IgD-negative memory B cell (primary cell): ENCODE results near the gene IGSF9. TPM values are rescaled to one million over a fixed set of nuclear protein-coding genes. Genes with fewer than 3 reads are reported as not detected.

Experiments used
- H3K27ac Mint-ChIP-seq, 3 donors: one replicate each; pipeline ENCODE4 v1.8.0; 2020 to 2022; ENCODE audit warnings: mild to moderate bottlenecking in 3 of 3, mixed read lengths in 3 of 3, moderate library complexity in 1 of 3
- H3K27me3 Mint-ChIP-seq: one replicate; pipeline ENCODE4 v1.8.0; 2021; ENCODE audit warnings: mixed read lengths
- H3K36me3 Mint-ChIP-seq: one replicate; pipeline ENCODE4 v1.8.0; 2020; ENCODE audit warnings: mild to moderate bottlenecking, mixed read lengths
- H3K4me1 Mint-ChIP-seq, 3 donors: one replicate each; pipeline ENCODE4 v1.8.0; 2020 to 2022; ENCODE audit warnings: mixed read lengths in 3 of 3, mild to moderate bottlenecking in 1 of 3
- H3K4me3 Mint-ChIP-seq, 4 donors: one replicate each; pipeline ENCODE4 v1.8.0; 2020 to 2022; ENCODE audit warnings: mild to moderate bottlenecking in 4 of 4, mixed read lengths in 4 of 4, moderate library complexity in 3 of 4
- H3K9me3 Mint-ChIP-seq, 3 donors: one replicate each; pipeline ENCODE4 v1.8.0; 2020 to 2021; ENCODE audit warnings: mixed read lengths in 3 of 3, mild to moderate bottlenecking in 1 of 3
- polyA plus RNA-seq: library from polyadenylated mRNA; unstranded; fragments of 300-500 nt; fragmentation: Illumina TruSeq; gene quantifications from one replicate; pipeline ENCODE4 v1.2.3, GENCODE V29; 2021

IGSF9 gene
- polyA plus RNA-seq, 1 donor from 2014 or later, result 0.08 TPM

DNA sequence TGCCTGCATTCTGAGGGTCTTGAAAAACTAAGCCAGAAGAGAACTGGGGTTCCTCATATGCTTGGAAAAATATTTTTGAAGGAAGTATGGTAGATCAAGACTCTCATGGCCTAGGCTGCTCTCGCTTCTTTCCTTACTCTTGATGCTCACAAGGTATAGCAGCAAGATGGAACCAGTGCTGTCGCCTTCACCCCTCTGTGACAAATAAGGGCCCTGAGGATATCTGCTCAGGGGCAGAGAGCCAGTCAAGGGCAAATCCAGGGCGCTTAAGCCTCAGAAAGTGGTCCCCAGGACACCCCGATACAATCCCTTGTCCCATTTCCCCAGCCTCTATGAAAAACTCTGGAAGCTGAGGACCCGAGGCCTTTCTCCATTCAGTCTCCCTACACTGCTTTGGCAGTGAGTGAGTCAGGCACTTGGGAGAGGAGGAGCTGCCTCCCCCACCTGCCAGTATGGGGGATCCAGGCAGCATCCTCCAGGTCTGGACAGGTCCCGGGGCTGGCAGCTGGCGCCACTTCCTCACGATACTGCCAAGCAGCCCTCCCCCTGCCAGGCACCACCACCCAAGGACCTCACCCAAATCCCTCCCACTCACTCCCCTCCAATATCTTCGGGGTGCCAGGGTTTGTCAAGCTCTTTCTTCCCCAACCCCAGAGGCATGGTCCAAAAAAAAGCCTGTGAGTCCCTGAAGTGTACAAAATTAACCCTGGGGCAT, 1.3 kb downstream of the IGSF9 start:
- Mint-ChIP-seq H3K4me1 (peaks cover 2 to 16% (median 11%) of the 10 kb centered on the region in 3 donors), H3K9me3 (no peaks in the 10 kb centered on the region), H3K36me3 (no peaks in the 10 kb centered on the region), H3K4me3 (no peak overlapping the region), H3K27me3 (peaks cover 28% of the 10 kb centered on the region), H3K27ac (no peak overlapping the region)

DNA sequence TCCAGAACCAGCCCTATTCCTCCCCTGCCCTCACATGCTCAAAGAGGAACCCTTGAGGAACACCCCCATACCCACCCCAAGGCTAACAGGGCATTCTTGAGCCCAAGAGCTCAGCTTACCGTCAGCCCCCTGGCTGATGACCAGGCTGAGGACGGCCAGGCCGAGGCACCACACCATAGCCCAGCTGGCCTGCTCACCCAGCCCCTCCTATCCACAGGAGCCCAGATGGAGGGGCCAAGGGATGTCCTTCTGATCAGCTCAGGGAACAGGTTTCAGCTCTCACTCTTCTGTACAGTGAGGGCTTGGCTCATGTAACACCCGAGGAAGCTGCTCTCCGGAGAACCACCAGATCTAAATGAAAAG, 2.2 kb downstream of the IGSF9 start:
- H3K27ac Mint-ChIP-seq, result no peak overlapping the region
- no peaks in the 10 kb centered on the region for H3K36me3 Mint-ChIP-seq
- peaks cover 10 to 24% (median 14%) of the 10 kb centered on the region in 3 donors for H3K4me1 Mint-ChIP-seq
- H3K27me3 Mint-ChIP-seq, result peaks cover 28% of the 10 kb centered on the region
- H3K4me3 Mint-ChIP-seq, result peak overlapping the region in 1 of 4 donors; percentile 47
- H3K9me3 Mint-ChIP-seq, result no peaks in the 10 kb centered on the region

DNA sequence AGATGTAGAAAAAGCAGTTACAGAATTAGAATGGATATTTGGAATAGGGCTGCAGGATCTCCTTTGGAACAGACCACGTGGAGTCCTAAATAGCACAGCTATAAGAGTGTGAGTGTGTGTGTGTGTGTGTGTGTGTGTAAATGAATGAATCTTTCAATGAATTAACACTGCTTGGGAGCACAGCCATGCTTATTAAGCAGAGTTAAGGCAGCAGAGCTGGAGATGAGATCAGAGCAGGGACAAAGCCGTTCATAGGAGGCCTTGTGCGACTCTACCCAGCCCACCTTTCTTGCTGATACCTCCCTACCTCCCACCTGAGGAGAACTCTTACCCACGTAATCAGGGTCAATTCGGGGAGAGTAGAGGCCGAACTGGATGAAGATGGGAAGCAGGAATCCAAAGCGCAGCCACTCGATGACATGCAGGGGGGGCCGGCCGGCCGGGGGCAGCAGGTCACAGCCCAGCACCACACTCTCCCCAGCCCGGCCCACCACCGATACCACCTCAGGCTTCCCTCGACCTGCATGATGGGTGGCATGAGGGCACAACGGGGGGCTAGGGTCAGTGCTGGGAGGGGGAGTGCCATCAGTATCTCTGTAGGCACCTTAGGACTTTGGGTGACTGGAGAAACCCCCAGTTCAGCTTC, 2.7 kb downstream of the IGSF9 start:
- H3K36me3 Mint-ChIP-seq, result no peaks in the 10 kb centered on the region
- H3K4me1 Mint-ChIP-seq, result peaks cover 14 to 30% (median 19%) of the 10 kb centered on the region in 3 donors
- H3K27me3 Mint-ChIP-seq, result peaks cover 28% of the 10 kb centered on the region
- no peaks in the 10 kb centered on the region for H3K9me3 Mint-ChIP-seq
- H3K4me3 Mint-ChIP-seq, result peak overlapping the region in 1 of 4 donors; percentile 47
- no peak overlapping the region for H3K27ac Mint-ChIP-seq

DNA sequence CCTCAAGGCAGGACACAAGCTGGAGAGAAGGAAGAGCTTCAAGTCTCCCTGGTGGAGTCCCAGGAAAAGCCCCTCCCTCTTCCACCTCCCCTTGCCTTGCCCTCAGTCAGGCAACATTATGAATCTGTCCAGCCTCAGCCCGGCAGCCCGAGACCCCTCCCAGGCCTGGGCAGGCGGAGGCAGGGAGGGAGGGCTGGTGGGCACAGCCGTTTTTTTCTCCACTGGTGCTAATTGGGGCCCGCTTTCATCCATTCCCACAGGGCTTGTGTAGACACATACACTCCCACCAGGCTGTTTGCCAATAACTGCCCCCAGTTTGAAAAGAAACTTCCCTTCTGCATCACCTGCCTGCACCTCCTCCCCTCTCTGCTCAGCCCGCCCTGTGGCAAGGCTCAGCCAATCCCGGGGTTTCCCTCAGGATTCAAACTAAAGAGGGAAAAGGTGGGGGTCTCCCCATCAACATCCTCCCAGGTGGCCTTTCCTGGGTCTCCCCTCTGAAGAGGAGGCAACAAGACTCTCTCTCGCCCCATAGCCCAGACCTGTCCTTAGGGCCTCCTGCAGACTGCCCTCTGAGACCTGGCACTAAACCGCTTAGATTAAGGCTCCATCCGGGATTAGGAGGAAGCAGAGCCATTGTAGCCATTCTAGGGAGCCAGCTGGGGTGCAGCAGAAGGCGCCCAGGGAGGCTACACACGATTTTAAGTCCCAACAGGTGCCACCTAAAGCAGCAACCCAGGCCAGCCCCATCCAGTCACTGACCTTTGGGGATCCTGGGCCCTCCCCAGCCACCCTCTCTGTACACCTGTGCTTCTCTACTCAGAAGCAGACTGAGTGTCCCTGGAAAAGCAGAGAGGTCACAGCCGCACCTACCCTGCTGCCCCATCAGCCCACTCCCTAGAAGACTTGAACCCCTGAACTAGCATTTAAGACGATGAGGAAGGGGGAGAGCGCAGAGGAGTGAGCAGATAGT, 3.5 kb downstream of the IGSF9 start:
- Mint-ChIP-seq H3K27ac (no peak overlapping the region), H3K4me1 (peaks cover 22 to 37% (median 26%) of the 10 kb centered on the region in 3 donors), H3K9me3 (no peaks in the 10 kb centered on the region), H3K36me3 (no peaks in the 10 kb centered on the region), H3K27me3 (peaks cover 28% of the 10 kb centered on the region), H3K4me3 (peak overlapping the region in 1 of 4 donors; percentile 25)

DNA sequence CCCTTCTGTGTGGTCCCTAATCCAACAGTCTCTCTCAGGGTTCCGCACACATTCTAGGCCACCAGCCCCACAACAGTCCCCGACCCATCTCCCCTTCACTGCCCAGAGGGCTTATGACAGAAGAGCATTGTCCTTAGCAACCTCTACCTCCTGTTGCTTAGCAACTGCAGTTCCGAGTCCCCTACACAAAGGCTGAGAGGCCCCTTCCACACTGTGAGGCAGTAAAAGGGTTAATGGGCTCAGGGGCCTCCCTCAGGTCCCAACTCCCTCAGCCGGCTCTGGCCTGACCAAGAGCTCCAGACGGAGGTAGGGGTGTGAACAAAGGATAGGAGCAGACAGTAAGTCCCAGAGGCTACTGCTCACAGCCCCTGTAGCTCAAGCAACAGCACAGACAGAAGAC, 4.3 kb downstream of the IGSF9 start:
- Mint-ChIP-seq H3K9me3 (no peaks in the 10 kb centered on the region), H3K27me3 (peaks cover 27% of the 10 kb centered on the region), H3K4me1 (peaks cover 28 to 42% (median 31%) of the 10 kb centered on the region in 3 donors), H3K27ac (no peak overlapping the region), H3K4me3 (peak overlapping the region in 1 of 4 donors; percentile 37), H3K36me3 (no peaks in the 10 kb centered on the region)

DNA sequence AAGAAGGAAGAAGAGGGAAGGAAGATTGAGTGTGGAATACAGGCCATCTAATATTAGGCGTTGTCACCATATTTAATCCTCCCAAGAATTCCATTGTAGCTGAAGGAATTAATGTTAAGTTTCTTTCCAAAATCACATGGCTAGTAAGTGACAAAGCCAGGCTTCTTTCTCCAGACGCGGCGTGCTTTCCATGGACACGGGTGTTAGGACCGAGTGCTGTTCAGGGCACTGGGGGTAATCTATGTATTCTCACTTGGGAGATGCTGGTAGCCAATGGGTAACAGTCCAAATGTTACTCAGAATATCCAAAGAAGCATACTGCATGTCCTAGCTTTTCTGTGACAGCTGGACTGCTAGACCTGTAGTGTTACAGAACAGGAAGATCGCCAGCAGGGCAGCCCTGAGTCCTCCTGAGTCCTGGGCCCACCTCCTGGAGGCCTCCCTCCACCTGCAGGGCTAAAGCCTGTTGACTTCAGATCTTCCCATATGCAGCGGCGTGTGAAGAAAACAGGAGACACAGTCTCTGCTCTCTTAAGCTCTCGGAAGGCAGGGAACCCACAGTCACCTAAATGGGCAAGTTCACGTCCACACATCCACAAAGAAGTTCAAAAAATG, 5.3 kb downstream of the IGSF9 start:
- Mint-ChIP-seq H3K27me3 (peaks cover 22% of the 10 kb centered on the region), H3K36me3 (no peaks in the 10 kb centered on the region), H3K27ac (no peak overlapping the region), H3K4me1 (peaks cover 34 to 46% (median 35%) of the 10 kb centered on the region in 3 donors), H3K4me3 (peak overlapping the region in 2 of 4 donors; percentile 5 to 15), H3K9me3 (no peaks in the 10 kb centered on the region)

DNA sequence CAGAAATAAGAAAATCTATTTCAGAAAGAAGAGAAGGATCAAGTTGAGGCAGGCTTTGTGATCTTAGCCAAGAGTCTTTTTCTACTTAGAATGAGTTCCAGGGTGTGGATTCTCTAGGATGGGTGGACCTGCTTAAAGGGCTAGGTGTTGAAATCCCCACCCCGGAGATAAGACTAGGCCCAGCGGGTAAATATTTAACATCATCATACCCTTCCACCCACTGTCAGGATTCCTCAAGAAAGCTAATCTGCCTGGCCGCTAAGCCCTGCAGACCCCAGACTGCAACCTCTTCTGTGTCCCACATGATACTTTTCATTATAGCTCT, 5.8 kb downstream of the IGSF9 start:
- Mint-ChIP-seq H3K36me3 (no peaks in the 10 kb centered on the region), H3K27me3 (peaks cover 18% of the 10 kb centered on the region), H3K4me1 (peaks cover 32 to 43% (median 34%) of the 10 kb centered on the region in 3 donors), H3K4me3 (no peak overlapping the region), H3K9me3 (no peaks in the 10 kb centered on the region), H3K27ac (no peak overlapping the region)

DNA sequence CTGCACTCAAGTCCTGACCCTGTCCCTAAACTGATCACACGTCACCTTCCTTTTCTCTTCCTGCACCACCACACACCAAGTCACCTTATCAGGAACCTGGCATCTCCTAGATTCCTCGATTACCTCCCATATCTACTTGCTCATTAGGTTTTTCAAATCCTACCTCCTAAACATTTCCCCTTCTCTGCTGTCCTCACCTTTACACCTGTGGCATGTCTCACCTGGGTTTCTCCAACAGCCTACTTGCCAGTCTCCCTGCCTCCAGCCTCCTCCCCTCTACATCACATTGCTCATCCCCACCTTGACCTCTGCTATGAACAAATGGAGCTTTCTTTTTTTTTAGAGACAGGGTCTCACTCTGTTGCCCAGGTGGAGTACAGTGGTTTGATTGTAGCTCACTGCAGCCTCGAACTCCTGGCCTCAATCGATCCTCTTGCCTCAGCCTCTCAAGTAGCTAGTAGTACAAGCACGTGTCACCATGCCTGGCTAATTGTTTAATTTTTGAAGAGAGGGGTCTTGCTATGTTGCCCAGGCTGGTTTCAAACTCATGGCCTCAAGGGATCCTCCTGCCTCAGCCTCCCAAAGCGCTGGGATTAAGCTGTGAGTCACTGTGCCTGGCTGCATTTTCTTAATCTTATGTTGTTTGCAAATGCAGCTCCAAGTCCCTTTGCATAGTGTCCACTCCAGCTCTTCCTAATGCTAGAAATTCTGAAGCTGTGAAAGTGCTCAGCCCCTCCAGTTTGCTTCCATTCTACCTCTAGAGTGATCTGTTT, 6.3 kb downstream of the IGSF9 start:
- Mint-ChIP-seq H3K27ac (peak overlapping the region in 2 of 3 donors; percentile 13 to 18), H3K27me3 (peaks cover 12% of the 10 kb centered on the region), H3K4me3 (no peak overlapping the region), H3K36me3 (no peaks in the 10 kb centered on the region), H3K4me1 (peaks cover 31 to 42% (median 34%) of the 10 kb centered on the region in 3 donors), H3K9me3 (no peaks in the 10 kb centered on the region)

DNA sequence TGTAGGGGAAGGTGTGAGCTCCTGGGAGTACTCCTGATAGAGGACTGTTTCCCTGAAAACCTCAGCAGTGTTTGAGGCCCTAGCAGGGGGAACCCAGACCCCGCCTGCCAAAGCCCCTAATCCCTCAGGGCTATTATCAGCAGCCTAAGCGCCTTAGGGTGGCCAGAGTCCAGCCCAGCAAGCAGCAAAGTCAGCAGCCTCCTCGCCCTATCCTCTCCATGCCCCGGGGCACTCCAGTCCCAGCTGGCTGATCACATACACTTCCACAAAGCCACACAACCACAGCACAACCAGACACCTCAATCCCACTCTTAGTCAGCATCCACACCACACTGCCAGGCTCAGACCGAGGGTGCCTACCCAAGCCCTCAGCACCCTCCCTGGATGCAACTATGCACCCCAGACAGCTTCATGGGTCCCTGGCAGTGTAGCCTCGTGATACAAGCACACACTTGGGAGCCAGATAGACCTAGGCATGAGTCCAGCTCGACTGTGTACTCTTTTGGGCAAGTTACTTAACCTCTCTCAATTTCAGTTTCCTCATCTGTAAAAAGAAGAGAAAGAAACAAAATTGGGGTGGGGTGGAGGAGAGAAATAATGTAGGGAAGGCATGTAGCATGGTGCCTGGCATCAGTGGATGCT, 7.1 kb downstream of the IGSF9 start:
- H3K27me3 Mint-ChIP-seq, result peaks cover 7% of the 10 kb centered on the region
- peak overlapping the region in 2 of 3 donors; percentile 13 to 18 for H3K27ac Mint-ChIP-seq
- no peaks in the 10 kb centered on the region for H3K36me3 Mint-ChIP-seq

DNA sequence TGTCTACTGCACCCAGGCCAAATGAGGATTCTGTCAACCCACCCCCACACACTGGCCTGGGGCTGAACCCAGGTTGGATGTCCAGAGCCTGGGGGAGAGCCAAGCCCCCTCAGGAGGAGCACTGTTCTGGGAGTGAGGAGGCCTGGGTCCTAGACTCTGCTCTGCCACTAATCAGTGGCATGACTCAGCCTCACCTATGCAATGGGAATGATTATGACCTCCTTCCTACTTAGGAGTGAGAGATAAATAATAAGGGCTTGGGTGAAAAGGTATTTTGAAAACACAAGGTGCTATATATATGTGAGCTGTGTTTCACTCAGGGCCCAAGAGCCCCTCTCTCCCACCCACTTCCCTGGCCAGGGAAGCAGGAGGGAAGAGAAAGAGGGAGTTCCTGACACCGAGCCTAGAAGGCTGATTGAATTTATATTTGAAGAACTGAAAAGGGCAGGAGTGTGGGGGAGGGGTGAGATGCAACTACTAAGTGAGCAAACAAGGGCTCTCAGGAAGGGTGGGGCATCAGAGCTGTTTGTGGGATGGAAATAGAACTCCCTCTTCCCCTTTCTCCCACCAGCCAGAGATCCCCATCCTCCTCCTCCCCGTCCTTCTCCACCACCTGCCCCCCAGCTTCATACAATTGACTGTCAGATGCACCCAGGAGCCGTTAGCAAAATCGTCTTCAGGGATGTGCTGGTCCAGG, 8.2 kb downstream of the IGSF9 start:
- no peaks in the 10 kb centered on the region for H3K9me3 Mint-ChIP-seq
- peaks cover 31 to 41% (median 34%) of the 10 kb centered on the region in 3 donors for H3K4me1 Mint-ChIP-seq
- peaks cover 1% of the 10 kb centered on the region for H3K36me3 Mint-ChIP-seq
- H3K27ac Mint-ChIP-seq, result no peak overlapping the region
- peaks cover 10% of the 10 kb centered on the region for H3K27me3 Mint-ChIP-seq
- peak overlapping the region; percentile 11 to 92 (median 66) for H3K4me3 Mint-ChIP-seq

More for the DNA sequence above, 7.1 kb downstream of the IGSF9 start:
- Mint-ChIP-seq H3K9me3 (no peaks in the 10 kb centered on the region), H3K4me1 (peaks cover 31 to 42% (median 34%) of the 10 kb centered on the region in 3 donors), H3K4me3 (peak overlapping the region in 3 of 4 donors; percentile 11 to 92 (median 69))

DNA sequence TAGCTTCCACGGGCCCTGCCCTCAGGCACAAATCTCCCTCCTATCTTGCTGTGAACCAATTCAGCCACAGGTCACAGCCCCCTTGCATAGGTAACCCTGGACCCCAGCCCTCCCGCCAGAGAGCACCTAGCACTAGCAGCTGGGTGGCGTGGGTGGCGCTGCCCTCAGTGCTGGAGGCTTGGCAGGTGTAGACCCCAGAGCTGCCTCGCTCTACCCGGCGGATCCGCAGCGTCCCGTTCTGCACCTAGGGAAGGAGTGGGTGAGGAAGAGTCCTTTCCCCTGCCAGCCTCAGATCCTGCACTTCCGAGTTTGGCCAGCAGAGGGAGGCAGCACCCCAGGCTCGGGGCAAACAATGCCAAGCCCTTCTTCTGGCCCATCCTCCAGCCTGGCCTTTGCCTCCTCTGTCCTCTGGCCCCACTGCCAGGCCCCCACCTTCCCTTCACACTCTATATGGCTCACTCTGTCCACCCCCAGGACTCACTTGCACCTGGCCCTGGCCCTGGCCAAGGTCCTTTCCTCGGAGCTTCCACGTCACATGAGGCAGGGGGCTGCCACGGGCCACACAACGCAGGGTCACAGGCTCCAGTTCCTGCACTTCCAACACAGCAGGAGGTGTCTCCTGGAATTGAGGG, 9.0 kb downstream of the IGSF9 start:
- H3K4me1 Mint-ChIP-seq, result peaks cover 30 to 41% (median 34%) of the 10 kb centered on the region in 3 donors
- H3K27me3 Mint-ChIP-seq, result peaks cover 10% of the 10 kb centered on the region
- H3K27ac Mint-ChIP-seq, result peak overlapping the region in 1 of 3 donors; percentile 30
- H3K36me3 Mint-ChIP-seq, result peaks cover 1% of the 10 kb centered on the region
- no peaks in the 10 kb centered on the region for H3K9me3 Mint-ChIP-seq
- peak overlapping the region in 3 of 4 donors; percentile 2 to 78 (median 8) for H3K4me3 Mint-ChIP-seq

DNA sequence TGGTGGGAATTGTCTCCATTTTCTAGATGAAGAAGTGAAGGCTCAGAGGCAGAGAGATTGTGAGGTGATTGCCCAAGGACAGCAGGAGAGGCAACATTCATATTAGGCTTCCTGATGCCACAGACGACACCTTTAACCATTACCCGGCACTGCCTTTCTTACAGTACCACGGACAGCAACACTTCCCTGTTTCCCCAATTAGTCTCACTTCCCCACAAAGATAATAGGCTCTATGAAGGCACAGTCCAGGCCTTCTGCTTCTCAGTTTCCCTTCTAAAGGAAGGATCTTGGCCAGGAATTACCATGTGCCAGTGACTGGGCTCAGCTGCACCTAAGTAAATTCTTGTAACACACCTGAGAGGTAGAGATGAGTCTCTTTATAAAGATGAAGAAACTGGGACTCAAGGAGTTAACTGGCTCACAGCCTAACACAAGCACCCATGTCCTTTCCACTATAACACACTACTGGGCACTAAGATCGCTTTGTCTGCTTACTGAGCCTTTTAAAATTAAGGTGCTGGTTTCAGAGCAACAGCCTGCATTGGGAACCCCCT, 9.6 kb downstream of the IGSF9 start:
- H3K4me3 Mint-ChIP-seq, result peak overlapping the region in 2 of 4 donors; percentile 2 to 78
- H3K36me3 Mint-ChIP-seq, result peaks cover 1% of the 10 kb centered on the region
- H3K4me1 Mint-ChIP-seq, result peaks cover 30 to 41% (median 34%) of the 10 kb centered on the region in 3 donors
- peaks cover 10% of the 10 kb centered on the region for H3K27me3 Mint-ChIP-seq
- no peaks in the 10 kb centered on the region for H3K9me3 Mint-ChIP-seq
- H3K27ac Mint-ChIP-seq, result peak overlapping the region in 1 of 3 donors; percentile 30
